RWPE2 (cell line): ENCODE results near the gene PKD1.
"Not testable (repeated sequence)": the region's sequence is repeated elsewhere in the genome, so short reads cannot be mapped to it uniquely, and the experiment has no call there.

Experiments used
- ATAC-seq: fragments of 200-7000 bp; cut with Tn5 transposase; 3 replicates; pipeline ENCODE4 v1.9.1; 2021; ENCODE audit warnings: low read depth
- DNase-seq: peaks from one replicate; pipeline ENCODE4 v3.0.0-alpha.2; 2020; ENCODE audit warnings: low spot score
- H3K27ac ChIP-seq: fragments of 450-650 bp; 2 replicates; pipeline ENCODE4 v1.5.1; 2017; ENCODE audit warnings: mild to moderate bottlenecking; ENCODE audit not compliant: poor library complexity, severe bottlenecking
- H3K27me3 ChIP-seq: fragments of 250-450 bp; sonication (Bioruptor Pico); 2 replicates; pipeline ENCODE4 v1.5.1; 2021; ENCODE audit warnings: mild to moderate bottlenecking, moderate library complexity; ENCODE audit not compliant: insufficient read depth, poor library complexity, severe bottlenecking
- H3K36me3 ChIP-seq: fragments of 250-450 bp; sonication (Bioruptor Pico); 2 replicates; pipeline ENCODE4 v1.5.1; 2020; ENCODE audit warnings: low read depth, mild to moderate bottlenecking, moderate library complexity
- H3K4me1 ChIP-seq: fragments of 250-450 bp; sonication (Bioruptor Pico); 2 replicates; pipeline ENCODE4 v1.5.1; 2021; ENCODE audit warnings: mild to moderate bottlenecking, moderate library complexity; ENCODE audit not compliant: insufficient read depth, poor library complexity, severe bottlenecking
- H3K4me3 ChIP-seq: fragments of 250-450 bp; sonication (Bioruptor Pico); 2 replicates; pipeline ENCODE4 v1.5.1; 2021; ENCODE audit warnings: mild to moderate bottlenecking, moderate library complexity; ENCODE audit not compliant: severe bottlenecking
- H3K9me3 ChIP-seq: fragments of 250-450 bp; sonication (Bioruptor Pico); 2 replicates; pipeline ENCODE4 v1.5.1; 2021; ENCODE audit warnings: mild to moderate bottlenecking, moderate library complexity; ENCODE audit not compliant: severe bottlenecking
- CTCF ChIP-seq: fragments of 450-650 bp; IDR thresholded peaks from one replicate; pipeline ENCODE4 v1.5.1; 2017; ENCODE audit warnings: mild to moderate bottlenecking, moderate library complexity; ENCODE audit not compliant: poor library complexity, severe bottlenecking

PKD1 gene

GRCh38 chr16:2122429-2122828 lies 13.3 kb downstream of the PKD1 start:
- ATAC-seq (no peak), DNase-seq (no peak)
- Histone ChIP-seq H3K27me3 (no peaks in the 10 kb centered on the region), H3K4me3 (no peak overlapping the region), H3K4me1 (peaks cover 18% of the 10 kb centered on the region), H3K36me3 (0 out of 2 replicates have a peak, but pooled peaks cover 3% of the 10 kb centered on the region), H3K9me3 (no peaks in the 10 kb centered on the region), H3K27ac (peak overlapping the region; percentile 99)
- no peak for TF ChIP-seq CTCF

GRCh38 chr16:2121853-2122252 lies 13.8 kb downstream of the PKD1 start:
- H3K27ac ChIP-seq, result peak overlapping the region; percentile 99
- no peaks in the 10 kb centered on the region for H3K27me3 ChIP-seq
- DNase-seq, result no peak
- peaks cover 18% of the 10 kb centered on the region for H3K4me1 ChIP-seq
- ATAC-seq, result peak; percentile 26; the same call in 2 of the 3 replicates
- no peak for TF ChIP-seq CTCF
- no peaks in the 10 kb centered on the region for H3K9me3 ChIP-seq
- H3K36me3 ChIP-seq, result 0 out of 2 replicates have a peak, but pooled peaks cover 3% of the 10 kb centered on the region
- H3K4me3 ChIP-seq, result peak overlapping the region; percentile 12

GRCh38 chr16:2121325-2121724 lies 14.4 kb downstream of the PKD1 start:
- H3K27me3 ChIP-seq, H3K36me3 ChIP-seq, H3K4me3 ChIP-seq, DNase-seq, H3K9me3 ChIP-seq: not testable (repeated sequence)
- H3K4me1 ChIP-seq, result peaks cover 17% of the 10 kb centered on the region
- H3K27ac ChIP-seq, result peak overlapping the region; percentile 99
- peak; percentile 40 for TF ChIP-seq CTCF
- ATAC-seq, result peak; percentile 48

- not testable (repeated sequence) for H3K27me3 ChIP-seq, H3K27ac ChIP-seq, H3K4me3 ChIP-seq, H3K4me1 ChIP-seq, ATAC-seq, H3K9me3 ChIP-seq, DNase-seq, H3K36me3 ChIP-seq
Measured at GRCh38 chr16:2117960-2118722, 17.6 kb downstream of the PKD1 start.

GRCh38 chr16:2117341-2117740 lies 18.4 kb downstream of the PKD1 start:
- not testable (repeated sequence) for H3K27ac ChIP-seq, H3K36me3 ChIP-seq, DNase-seq, H3K4me3 ChIP-seq, H3K27me3 ChIP-seq, ATAC-seq, H3K4me1 ChIP-seq, H3K9me3 ChIP-seq

- not testable (repeated sequence) for H3K4me3 ChIP-seq, H3K27me3 ChIP-seq, DNase-seq, H3K9me3 ChIP-seq, H3K36me3 ChIP-seq, ATAC-seq, H3K4me1 ChIP-seq, H3K27ac ChIP-seq
Measured at GRCh38 chr16:2116428-2116827, 19.3 kb downstream of the PKD1 start.
